Ishikawa (cell line): ENCODE results near the gene NAGS.

Experiments
- CEBPB ChIP-seq: IDR thresholded peaks from 2 replicates; pipeline ENCODE4 v1.6.1; 2012
- CREB1 ChIP-seq: IDR thresholded peaks from 2 replicates; pipeline ENCODE4 v1.6.1; 2012; ENCODE audit warnings: low read depth
- EGR1 ChIP-seq: IDR thresholded peaks from 2 replicates; pipeline ENCODE4 v1.6.1; 2012
- EP300 ChIP-seq: IDR thresholded peaks from 2 replicates; pipeline ENCODE4 v1.6.1; 2012; ENCODE audit warnings: borderline replicate concordance
- FOXM1 ChIP-seq: IDR thresholded peaks from 2 replicates; pipeline ENCODE4 v1.6.1; 2012; ENCODE audit warnings: low read depth, borderline replicate concordance
- NFIC ChIP-seq: IDR thresholded peaks from 2 replicates; pipeline ENCODE4 v1.6.1; 2012
- RAD21 ChIP-seq: IDR thresholded peaks from 2 replicates; pipeline ENCODE4 v1.6.1; 2012; ENCODE audit warnings: low read depth
- TAF1 ChIP-seq: IDR thresholded peaks from 2 replicates; pipeline ENCODE4 v1.6.1; 2012; ENCODE audit warnings: low read depth, mild to moderate bottlenecking
- TCF12 ChIP-seq: IDR thresholded peaks from 2 replicates; pipeline ENCODE4 v1.6.1; 2012; ENCODE audit warnings: low read depth
- TEAD4 ChIP-seq: IDR thresholded peaks from 2 replicates; pipeline ENCODE4 v1.6.1; 2012
- YY1 ChIP-seq: IDR thresholded peaks from 2 replicates; pipeline ENCODE4 v1.6.1; 2012; ENCODE audit warnings: low read depth
- ZBTB7A ChIP-seq: IDR thresholded peaks from 2 replicates; pipeline ENCODE4 v1.6.1; 2012; ENCODE audit warnings: low read depth
- TF ChIP-seq, protein P1 (sequence below): IDR thresholded peaks from 2 replicates; pipeline ENCODE4 v1.6.1; 2012
- TF ChIP-seq, protein P2 (sequence below): IDR thresholded peaks from 2 replicates; pipeline ENCODE4 v1.6.1; 2012; ENCODE audit warnings: low read depth, mild to moderate bottlenecking
- TF ChIP-seq, protein P3 (sequence below): IDR thresholded peaks from 2 replicates; pipeline ENCODE4 v1.6.1; 2012

NAGS gene

DNA sequence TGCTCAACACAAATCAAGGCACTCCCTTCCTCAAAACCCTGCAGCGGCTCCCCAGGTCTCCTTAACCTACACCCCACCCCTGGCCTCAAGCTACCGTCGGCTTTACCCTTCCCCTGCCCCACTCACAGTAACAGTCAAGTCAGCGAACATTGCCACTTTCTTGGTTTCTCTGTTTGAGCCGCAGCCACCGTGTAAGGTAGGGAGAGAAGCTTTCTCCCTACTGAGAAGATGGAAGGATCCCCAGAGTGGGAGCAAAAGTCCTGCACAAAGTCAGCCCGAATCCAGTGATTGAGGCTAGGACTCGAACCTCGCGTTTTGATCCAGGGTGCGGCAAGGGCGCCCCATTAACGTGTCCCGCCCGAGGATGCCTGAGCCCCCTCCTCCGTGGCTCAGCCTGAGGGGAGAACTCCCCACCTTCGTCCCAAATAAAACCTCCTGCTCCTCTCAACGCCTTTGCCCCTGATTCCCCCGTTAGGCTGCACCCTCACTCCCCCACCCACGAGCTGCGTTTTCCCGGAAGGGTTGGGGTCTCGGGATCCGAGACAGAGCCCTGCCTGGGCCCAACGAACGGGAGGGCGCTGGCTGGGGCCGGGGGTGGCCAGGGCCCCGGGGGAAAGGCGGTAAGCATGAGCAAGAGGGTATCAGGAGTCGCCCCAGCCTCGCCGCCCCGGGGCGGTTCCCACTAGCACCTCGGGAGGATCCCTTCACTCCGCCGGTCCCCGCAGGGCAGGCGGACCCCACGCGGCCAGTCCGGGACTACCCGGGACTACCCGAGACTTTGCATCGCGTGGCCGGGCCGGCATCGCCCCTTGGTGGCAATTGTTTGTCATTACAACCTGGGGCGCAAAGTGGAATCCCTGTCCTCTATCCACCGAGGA, 9.9 kb upstream of the NAGS start:
- TF ChIP-seq, protein P1, sequence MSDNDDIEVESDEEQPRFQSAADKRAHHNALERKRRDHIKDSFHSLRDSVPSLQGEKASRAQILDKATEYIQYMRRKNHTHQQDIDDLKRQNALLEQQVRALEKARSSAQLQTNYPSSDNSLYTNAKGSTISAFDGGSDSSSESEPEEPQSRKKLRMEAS = peak; percentile 49; the same call in 1 of the 2 replicates
- TF ChIP-seq EGR1 (no peak), YY1 (no peak), RAD21 (peak; percentile 97), ZBTB7A (0 out of 2 replicates have a peak, but pooled peaks have one; percentile 28)

DNA sequence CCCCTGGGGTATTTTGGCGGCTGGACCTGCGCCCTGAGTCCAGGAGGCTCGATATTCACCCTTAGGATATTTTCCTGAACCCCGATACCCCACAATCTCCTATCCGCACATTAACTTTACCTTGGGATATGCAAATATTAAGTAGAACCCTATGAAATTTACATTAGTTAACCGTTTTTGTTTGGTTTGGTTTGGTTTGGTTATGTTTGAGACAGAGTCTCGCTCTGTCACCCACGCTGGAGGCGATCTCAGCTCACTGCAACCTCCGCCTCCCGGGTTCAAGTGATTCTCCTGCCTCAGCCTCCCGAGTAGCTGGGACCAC, 9.3 kb upstream of the NAGS start:
- TF ChIP-seq, protein P2, sequence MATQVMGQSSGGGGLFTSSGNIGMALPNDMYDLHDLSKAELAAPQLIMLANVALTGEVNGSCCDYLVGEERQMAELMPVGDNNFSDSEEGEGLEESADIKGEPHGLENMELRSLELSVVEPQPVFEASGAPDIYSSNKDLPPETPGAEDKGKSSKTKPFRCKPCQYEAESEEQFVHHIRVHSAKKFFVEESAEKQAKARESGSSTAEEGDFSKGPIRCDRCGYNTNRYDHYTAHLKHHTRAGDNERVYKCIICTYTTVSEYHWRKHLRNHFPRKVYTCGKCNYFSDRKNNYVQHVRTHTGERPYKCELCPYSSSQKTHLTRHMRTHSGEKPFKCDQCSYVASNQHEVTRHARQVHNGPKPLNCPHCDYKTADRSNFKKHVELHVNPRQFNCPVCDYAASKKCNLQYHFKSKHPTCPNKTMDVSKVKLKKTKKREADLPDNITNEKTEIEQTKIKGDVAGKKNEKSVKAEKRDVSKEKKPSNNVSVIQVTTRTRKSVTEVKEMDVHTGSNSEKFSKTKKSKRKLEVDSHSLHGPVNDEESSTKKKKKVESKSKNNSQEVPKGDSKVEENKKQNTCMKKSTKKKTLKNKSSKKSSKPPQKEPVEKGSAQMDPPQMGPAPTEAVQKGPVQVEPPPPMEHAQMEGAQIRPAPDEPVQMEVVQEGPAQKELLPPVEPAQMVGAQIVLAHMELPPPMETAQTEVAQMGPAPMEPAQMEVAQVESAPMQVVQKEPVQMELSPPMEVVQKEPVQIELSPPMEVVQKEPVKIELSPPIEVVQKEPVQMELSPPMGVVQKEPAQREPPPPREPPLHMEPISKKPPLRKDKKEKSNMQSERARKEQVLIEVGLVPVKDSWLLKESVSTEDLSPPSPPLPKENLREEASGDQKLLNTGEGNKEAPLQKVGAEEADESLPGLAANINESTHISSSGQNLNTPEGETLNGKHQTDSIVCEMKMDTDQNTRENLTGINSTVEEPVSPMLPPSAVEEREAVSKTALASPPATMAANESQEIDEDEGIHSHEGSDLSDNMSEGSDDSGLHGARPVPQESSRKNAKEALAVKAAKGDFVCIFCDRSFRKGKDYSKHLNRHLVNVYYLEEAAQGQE = no peak
- TF ChIP-seq EP300 = no peak
- no peak for TF ChIP-seq YY1
- TF ChIP-seq CREB1 = no peak
- no peak for TF ChIP-seq FOXM1
- TF ChIP-seq TAF1 = no peak
- TF ChIP-seq RAD21 = no peak
- no peak for TF ChIP-seq EGR1
- no peak for TF ChIP-seq TEAD4
- no peak for TF ChIP-seq NFIC
- TF ChIP-seq, protein P1 = no peak
- TF ChIP-seq ZBTB7A = no peak
- TF ChIP-seq, protein P3, sequence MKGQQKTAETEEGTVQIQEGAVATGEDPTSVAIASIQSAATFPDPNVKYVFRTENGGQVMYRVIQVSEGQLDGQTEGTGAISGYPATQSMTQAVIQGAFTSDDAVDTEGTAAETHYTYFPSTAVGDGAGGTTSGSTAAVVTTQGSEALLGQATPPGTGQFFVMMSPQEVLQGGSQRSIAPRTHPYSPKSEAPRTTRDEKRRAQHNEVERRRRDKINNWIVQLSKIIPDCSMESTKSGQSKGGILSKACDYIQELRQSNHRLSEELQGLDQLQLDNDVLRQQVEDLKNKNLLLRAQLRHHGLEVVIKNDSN = no peak
- TF ChIP-seq TCF12 = no peak
- no peak for TF ChIP-seq CEBPB

DNA sequence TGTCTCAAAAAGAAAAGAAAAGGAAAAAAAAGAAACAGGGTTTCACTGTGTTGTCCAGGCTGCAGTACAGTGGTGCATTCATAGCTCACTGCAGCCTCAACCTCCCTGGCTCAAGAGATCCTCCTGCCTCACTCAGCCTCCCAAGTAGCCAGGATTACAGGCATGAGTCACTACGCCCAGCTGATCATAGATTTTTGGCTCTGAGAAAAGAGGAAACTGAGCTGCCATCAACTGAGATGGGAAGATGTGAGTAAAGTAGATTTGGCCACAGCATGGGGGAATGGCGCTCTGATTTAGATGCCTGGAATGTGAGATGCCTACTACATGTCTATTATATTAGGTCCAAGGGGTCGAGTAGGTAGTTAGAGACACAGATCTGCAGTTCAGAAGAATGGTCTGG, 5.9 kb upstream of the NAGS start:
- no peak for TF ChIP-seq TCF12
- no peak for TF ChIP-seq EP300
- TF ChIP-seq YY1 = no peak
- TF ChIP-seq, protein P3 = no peak
- TF ChIP-seq TAF1 = no peak
- no peak for TF ChIP-seq CEBPB

DNA sequence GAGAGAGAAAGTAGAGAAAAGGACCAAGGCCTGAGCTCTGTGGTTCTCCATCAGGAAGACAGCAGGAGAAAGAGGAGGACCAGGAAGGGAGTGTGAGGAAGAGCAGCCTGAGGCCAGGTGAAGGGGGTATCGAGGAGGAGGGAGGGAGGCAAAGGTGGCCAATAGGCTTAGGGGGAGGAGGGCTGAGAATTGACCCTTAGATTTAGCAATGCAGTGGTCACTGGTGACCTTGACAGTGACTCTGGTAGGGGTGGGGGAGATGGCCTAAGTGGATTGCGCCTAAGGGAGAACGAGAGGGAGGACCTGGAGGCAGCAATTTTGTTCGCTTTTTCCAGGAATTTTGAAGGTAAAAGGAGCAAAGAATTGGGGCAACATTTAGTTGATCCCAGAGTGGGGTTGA, 5.4 kb upstream of the NAGS start:
- TF ChIP-seq RAD21 (no peak), YY1 (no peak), TCF12 (no peak), TAF1 (no peak), ZBTB7A (no peak), CREB1 (no peak), FOXM1 (no peak), CEBPB (no peak), EGR1 (no peak), EP300 (no peak), NFIC (no peak), TEAD4 (no peak)
- TF ChIP-seq, protein P2 = no peak
- TF ChIP-seq, protein P1 = no peak
- TF ChIP-seq, protein P3 = no peak

DNA sequence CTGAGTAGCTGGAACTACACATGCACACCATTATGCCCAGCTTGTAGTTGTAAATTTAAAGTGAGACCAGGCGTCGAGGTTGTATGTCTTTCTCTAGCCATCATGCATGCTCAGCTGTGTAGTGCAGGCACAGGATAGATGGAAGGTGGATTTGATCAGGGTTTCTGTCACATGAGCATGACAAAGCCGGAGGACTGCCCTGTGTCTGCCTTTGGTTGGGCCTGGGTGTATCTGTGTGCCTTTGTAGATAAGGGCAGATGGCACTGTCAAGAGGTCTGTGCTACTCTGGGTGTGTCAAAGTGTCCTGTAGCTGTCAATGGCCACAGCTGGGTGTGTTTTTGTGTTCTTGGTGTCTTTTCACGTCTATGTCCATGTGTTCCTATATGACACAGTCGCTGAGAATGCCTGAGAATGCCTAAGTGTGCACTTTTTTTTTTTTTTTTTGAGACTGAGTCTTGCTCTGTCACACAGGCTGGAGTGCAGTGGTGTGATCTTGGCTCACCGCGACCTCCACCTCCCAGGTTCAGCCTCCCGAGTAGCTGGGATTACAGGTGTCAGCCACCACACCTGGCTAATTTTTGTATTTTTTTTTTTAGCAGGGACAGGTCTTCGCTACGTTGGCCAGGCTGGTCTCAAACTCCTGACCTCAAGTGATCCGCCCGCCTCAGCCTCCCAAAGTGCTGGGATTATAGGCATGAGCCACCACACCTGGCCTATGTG, 4.1 kb upstream of the NAGS start:
- TF ChIP-seq TAF1 (no peak), CEBPB (no peak), RAD21 (no peak), EGR1 (no peak), FOXM1 (no peak), TEAD4 (no peak), NFIC (no peak), TCF12 (no peak), EP300 (no peak), ZBTB7A (no peak), YY1 (no peak), CREB1 (no peak)
- TF ChIP-seq, protein P2 = no peak
- TF ChIP-seq, protein P1 = no peak
- TF ChIP-seq, protein P3 = no peak
